LNCAP (cell line): ENCODE data around the gene SBNO2.

Source experiments
- CTCF ChIP-seq: fragments of 450-650 bp; IDR thresholded peaks from 2 replicates; pipeline ENCODE4 v1.5.1; 2017; ENCODE audit warnings: mild to moderate bottlenecking

The SBNO2 gene

GRCh38 chr19:1150333-1151036 is 23.6 kb downstream of the SBNO2 start:
- no peak for TF ChIP-seq CTCF

DNA sequence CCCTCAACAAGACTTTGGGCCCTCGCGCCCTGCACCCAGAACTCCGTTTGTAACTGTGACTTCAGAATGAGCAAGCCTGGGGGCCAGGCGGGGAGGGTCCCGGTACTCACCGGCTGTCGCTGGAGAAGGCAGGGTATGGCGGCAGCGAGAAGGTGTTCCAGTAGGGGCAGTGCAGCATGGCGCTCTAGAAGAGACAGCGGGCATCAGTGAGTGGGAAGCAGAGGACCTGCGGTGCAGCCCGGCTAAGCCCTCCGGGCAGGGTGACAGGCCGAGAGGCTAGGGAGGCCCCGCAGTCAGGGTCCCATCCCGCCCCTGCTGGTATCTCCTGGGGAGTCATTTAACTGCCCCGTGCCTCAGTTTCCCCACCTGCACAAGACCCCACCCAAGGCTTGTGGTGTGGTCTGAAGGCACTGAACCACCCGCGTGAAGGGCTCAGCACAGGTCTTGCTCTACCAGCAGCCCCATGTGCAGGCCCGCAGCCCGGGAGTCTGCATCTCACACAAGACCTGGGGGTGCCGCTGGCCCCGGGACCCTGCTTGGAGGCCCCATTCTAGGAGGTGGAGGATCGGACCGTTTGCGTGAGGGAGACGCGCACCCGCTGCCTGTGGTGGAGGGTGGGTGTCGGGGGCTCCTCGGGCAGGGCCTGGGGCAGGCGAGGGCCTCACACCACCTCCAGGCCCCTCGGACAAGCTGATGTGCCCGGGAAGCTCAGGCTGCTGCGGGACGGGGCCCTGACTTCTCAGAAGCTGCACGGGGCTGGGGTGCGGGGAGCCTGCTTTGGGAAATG is 24.6 kb downstream of the SBNO2 start:
- no peak for TF ChIP-seq CTCF

DNA sequence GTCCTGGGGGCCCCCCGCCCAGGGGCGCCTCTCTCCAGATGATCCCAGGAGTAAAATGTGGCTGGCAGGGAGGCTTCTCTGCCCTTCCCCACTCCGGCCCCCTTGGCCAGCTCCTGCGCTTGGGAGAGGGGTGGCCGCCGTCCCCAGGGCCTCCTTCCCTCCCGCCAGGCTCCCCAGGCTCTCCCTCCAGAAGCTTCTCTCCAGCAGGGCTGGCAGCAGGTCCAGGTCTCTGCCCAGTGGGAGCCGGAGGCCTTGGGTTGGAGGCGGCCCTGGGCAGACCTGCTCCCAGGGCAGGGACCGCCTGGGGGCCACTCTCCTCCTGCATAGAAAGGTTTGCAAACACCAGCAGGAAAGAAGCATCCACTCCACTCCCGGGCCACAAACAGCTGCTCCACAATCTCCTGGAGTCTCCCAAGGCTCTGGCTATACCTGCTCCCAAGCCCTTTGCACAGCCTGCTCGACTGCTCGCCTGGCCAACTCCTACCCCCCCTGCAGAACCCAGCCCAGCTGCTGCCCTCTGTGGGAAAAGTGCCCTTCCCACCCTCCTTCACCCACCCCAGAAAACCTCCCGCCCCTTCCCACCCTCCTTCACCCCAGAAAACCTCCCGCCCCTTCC is 26.0 kb downstream of the SBNO2 start:
- TF ChIP-seq CTCF, result no peak

GRCh38 chr19:1146858-1147780 is 26.9 kb downstream of the SBNO2 start:
- TF ChIP-seq CTCF, result no peak

DNA sequence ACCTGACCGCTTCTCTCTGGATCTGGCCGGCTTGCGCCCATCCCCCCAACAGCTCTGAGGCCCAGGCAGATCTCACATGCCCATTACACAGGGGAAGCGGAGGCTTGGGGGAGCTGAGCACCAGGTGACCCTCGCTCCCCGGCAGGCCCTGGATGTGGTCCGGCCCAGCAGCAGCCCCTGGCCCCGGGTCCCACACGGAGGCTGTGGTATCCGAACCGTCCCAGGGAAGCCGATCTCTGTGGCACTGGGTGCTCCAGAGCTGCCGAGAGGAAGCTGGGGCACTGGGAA is 27.7 kb downstream of the SBNO2 start:
- TF ChIP-seq CTCF, result no peak

GRCh38 chr19:1145635-1146411 is 28.2 kb downstream of the SBNO2 start:
- TF ChIP-seq CTCF, result no peak

GRCh38 chr19:1144741-1145140 is 29.3 kb downstream of the SBNO2 start:
- TF ChIP-seq CTCF, result no peak
